Loucy (cell line): ENCODE results near the gene PARK7.

Experiments used
- H2AFZ ChIP-seq: fragments of 200-600 bp; sonication (generic); 2 replicates; pipeline ENCODE4 v1.6.0; 2016; ENCODE audit warnings: antibody characterized with exemption, mild to moderate bottlenecking, low read length, moderate library complexity
- H3F3A ChIP-seq: fragments of 200-600 bp; 2 replicates; pipeline ENCODE4 v1.6.0; 2016; ENCODE audit warnings: antibody characterized with exemption, low read depth, mild to moderate bottlenecking
- H3K27me3 ChIP-seq: fragments of 200-600 bp; sonication (generic); 2 replicates; pipeline ENCODE4 v1.6.1; 2014; ENCODE audit warnings: low read length, mild to moderate bottlenecking; ENCODE audit not compliant: insufficient read depth, poor library complexity, severe bottlenecking
- H3K36me3 ChIP-seq: fragments of 200-600 bp; sonication (generic); 2 replicates; pipeline ENCODE4 v1.6.1; 2016; ENCODE audit warnings: low read length; ENCODE audit not compliant: insufficient read depth
- H3K4me1 ChIP-seq: fragments of 200-600 bp; sonication (generic); 2 replicates; pipeline ENCODE4 v1.5.1; 2014; ENCODE audit warnings: low read length, mild to moderate bottlenecking; ENCODE audit not compliant: insufficient read depth, poor library complexity, severe bottlenecking
- H3K4me2 ChIP-seq: fragments of 200-600 bp; sonication (generic); 2 replicates; pipeline ENCODE4 v1.6.0; 2014; ENCODE audit warnings: antibody characterized with exemption, low read length, low read depth, mild to moderate bottlenecking; ENCODE audit not compliant: poor library complexity, severe bottlenecking
- H3K4me3 ChIP-seq: fragments of 200-600 bp; sonication (generic); 2 replicates; pipeline ENCODE4 v1.5.1; 2014; ENCODE audit warnings: low read length, mild to moderate bottlenecking, mixed read lengths; ENCODE audit not compliant: poor library complexity, severe bottlenecking
- H3K79me2 ChIP-seq: fragments of 200-600 bp; sonication (generic); 2 replicates; pipeline ENCODE4 v1.6.1; 2014; ENCODE audit warnings: low read length; ENCODE audit not compliant: insufficient read depth
- H3K9ac ChIP-seq: fragments of 200-600 bp; sonication (generic); 2 replicates; pipeline ENCODE4 v1.6.0; 2014; ENCODE audit warnings: mild to moderate bottlenecking, low read depth, low read length, moderate library complexity; ENCODE audit not compliant: poor library complexity, severe bottlenecking
- H3K9me2 ChIP-seq: fragments of 200-600 bp; sonication (generic); replicated peaks from 2 replicates; pipeline ENCODE4 v1.6.1; 2016; ENCODE audit warnings: low read depth, low read length, mixed read lengths
- H3K9me3 ChIP-seq: fragments of 200-600 bp; sonication (generic); 2 replicates; pipeline ENCODE4 v1.6.1; 2014; ENCODE audit warnings: mild to moderate bottlenecking, antibody characterized with exemption, low read length, low read depth; ENCODE audit not compliant: insufficient read depth
- H4K20me1 ChIP-seq: fragments of 200-600 bp; sonication (generic); 2 replicates; pipeline ENCODE4 v1.6.0; 2014; ENCODE audit warnings: antibody characterized with exemption, low read length, mild to moderate bottlenecking; ENCODE audit not compliant: insufficient read depth, poor library complexity, severe bottlenecking
- EZH2phosphoT487 ChIP-seq: fragments of 200-600 bp; IDR thresholded peaks from 2 replicates; pipeline ENCODE4 v1.6.1; 2018; ENCODE audit warnings: antibody characterized with exemption, mild to moderate bottlenecking, moderate library complexity, borderline replicate concordance
- TF ChIP-seq, protein P1 (sequence below): fragments of 200-600 bp; sonication (generic); conservative IDR thresholded peaks from 2 replicates; pipeline ENCODE4 v1.5.1; 2014; ENCODE audit warnings: mild to moderate bottlenecking, antibody characterized with exemption, low read length

The PARK7 gene

DNA sequence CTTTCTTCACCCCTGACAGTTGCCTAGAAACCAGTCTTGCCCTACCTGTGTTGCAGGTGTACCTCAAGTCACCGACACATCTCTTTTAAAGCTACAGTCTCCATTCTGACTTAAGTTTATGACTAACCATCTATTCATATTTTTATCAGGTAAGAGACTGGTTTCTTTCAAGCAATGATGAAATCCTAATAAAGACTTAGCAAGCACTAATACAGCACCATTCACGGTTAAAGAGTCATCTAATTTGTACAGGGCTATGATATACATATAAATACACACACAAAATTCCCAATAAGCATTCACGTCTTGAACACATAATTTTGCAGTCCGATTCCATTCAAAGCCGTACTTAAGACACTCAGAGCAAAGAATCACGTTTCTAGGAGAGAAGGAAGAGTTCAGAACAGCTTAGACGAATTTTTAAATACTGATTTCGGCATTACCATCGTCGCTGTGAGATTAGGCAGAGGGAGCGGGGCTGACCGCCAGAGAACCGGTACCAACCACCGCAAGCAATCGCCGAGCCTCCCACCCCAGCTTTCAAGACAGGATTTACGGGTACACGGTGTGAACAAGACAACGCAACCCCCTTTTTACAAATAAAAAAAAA lies 63.7 kb downstream of the PARK7 start:
- Histone ChIP-seq H3K9me2 (no peaks in the 10 kb centered on the region), H2AFZ (no peak overlapping the region), H3K4me3 (no peak overlapping the region), H4K20me1 (no peaks in the 10 kb centered on the region), H3K27me3 (no peaks in the 10 kb centered on the region), H3K9me3 (no peaks in the 10 kb centered on the region), H3F3A (no peaks in the 10 kb centered on the region), H3K9ac (no peak overlapping the region), H3K4me1 (no peaks in the 10 kb centered on the region), H3K36me3 (no peaks in the 10 kb centered on the region), H3K4me2 (no peak overlapping the region), H3K79me2 (no peaks in the 10 kb centered on the region)
- TF ChIP-seq, protein P1, sequence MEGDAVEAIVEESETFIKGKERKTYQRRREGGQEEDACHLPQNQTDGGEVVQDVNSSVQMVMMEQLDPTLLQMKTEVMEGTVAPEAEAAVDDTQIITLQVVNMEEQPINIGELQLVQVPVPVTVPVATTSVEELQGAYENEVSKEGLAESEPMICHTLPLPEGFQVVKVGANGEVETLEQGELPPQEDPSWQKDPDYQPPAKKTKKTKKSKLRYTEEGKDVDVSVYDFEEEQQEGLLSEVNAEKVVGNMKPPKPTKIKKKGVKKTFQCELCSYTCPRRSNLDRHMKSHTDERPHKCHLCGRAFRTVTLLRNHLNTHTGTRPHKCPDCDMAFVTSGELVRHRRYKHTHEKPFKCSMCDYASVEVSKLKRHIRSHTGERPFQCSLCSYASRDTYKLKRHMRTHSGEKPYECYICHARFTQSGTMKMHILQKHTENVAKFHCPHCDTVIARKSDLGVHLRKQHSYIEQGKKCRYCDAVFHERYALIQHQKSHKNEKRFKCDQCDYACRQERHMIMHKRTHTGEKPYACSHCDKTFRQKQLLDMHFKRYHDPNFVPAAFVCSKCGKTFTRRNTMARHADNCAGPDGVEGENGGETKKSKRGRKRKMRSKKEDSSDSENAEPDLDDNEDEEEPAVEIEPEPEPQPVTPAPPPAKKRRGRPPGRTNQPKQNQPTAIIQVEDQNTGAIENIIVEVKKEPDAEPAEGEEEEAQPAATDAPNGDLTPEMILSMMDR = no peak

GRCh38 chr1:8025671-8026144 lies 64.2 kb downstream of the PARK7 start:
- no peak overlapping the region for H3K9ac ChIP-seq
- no peaks in the 10 kb centered on the region for H3F3A ChIP-seq
- H2AFZ ChIP-seq = no peak overlapping the region
- no peak overlapping the region for H3K4me3 ChIP-seq
- no peaks in the 10 kb centered on the region for H3K79me2 ChIP-seq
- TF ChIP-seq EZH2phosphoT487 = no peak
- TF ChIP-seq, protein P1 = no peak
- H3K4me1 ChIP-seq = no peaks in the 10 kb centered on the region
- H3K9me2 ChIP-seq = no peaks in the 10 kb centered on the region
- H3K4me2 ChIP-seq = no peak overlapping the region
- no peaks in the 10 kb centered on the region for H3K27me3 ChIP-seq
- H3K36me3 ChIP-seq = no peaks in the 10 kb centered on the region
- H3K9me3 ChIP-seq = no peaks in the 10 kb centered on the region
- H4K20me1 ChIP-seq = no peaks in the 10 kb centered on the region

DNA sequence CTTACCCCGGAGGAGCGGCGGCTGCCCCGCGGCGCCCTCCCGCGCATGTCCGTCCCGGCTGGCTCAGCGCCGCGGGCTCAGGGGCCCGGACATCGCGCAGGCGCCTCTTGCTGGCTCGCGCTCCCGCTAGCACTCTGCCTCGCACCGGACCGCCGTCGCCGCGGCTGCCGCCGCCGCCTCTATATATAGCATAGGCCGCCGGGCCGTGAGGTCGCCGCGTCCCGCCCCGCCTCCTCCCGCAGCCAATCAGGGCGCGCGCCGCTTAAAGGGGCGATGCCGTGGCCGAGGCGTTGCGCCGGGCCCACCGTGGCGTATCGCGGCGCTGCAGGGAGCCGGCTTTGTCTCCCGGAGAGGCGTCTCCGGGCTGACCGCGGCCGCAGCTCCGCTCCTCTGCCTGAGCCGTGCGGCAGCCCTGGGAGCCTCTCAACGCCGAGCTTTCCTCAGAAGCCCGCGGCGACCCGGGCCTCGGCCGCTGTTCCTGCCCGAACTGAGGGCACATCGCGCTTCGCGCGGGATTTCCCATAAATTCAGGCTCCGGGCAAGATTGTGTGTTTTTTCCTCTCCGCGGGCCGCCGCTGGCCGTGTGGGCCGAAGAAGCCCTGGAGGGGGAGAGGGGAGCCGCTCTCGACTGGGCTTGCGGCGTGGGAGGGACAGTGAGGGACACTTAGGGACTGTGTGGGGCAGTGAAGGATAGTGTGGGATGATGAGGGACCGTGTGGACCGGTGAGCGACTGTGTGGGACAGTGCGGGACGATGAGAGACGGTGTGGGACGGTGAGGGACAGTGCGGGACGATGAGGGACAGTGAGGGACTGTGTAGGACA lies 64.9 kb downstream of the PARK7 start, which contains the start of gene ERRFI1:
Gene ERRFI1 (minus strand): TSS at position 157 of the 823 bp plus-strand sequence. CDS start 10,690 bp downstream, outside the sequence.
- Histone ChIP-seq H3K9me3 (no peaks in the 10 kb centered on the region), H3K4me2 (no peak within 1 kb of the TSS), H3K9ac (no peak within 1 kb of the TSS), H3K4me3 (no peak within 1 kb of the TSS), H3K9me2 (no peaks in the 10 kb centered on the region), H2AFZ (no peak within 1 kb of the TSS), H3K36me3 (no peaks in the 10 kb centered on the region), H4K20me1 (no peaks in the 10 kb centered on the region), H3K27me3 (no peaks in the 10 kb centered on the region), H3K4me1 (no peaks in the 10 kb centered on the region), H3F3A (no peaks in the 10 kb centered on the region), H3K79me2 (no peaks in the 10 kb centered on the region)
- TF ChIP-seq EZH2phosphoT487 = no peak
- TF ChIP-seq, protein P1 = no peak
